GM12891 (cell line): Measurements from ENCODE around the gene DCP1B.

ENCODE experiments used
- POLR2A ChIP-seq: IDR thresholded peaks from 2 replicates; pipeline ENCODE4 v1.6.1; 2011; ENCODE audit warnings: low read depth, low read length, control low read depth
- POLR2AphosphoS5 ChIP-seq: IDR thresholded peaks from 2 replicates; pipeline ENCODE4 v1.6.1; 2011; ENCODE audit warnings: low read depth, low read length, control low read depth
- POU2F2 ChIP-seq: IDR thresholded peaks from 2 replicates; pipeline ENCODE4 v1.6.1; 2011; ENCODE audit warnings: low read depth, mild to moderate bottlenecking, control low read depth, low read length, moderate library complexity

- TF ChIP-seq POLR2A (no peak), POU2F2 (no peak), POLR2AphosphoS5 (no peak)
Observed at GRCh38 chr12:1913377-1914113, 90.7 kb downstream of the DCP1B start.
